K562 (cell line): Measurements from ENCODE around the gene DIRAS1. TPM values are rescaled to one million over a fixed set of nuclear protein-coding genes. Genes with fewer than 3 reads are reported as not detected.
A peak's percentile ranks its signal among the peaks of the same experiment; 100 is the strongest.

Source experiments
- CBX3 ChIP-seq, 2 experiments: IDR thresholded peaks; 1 replicate in 1 of 2; 2 replicates in 1 of 2; pipeline ENCODE4 v1.6.1; 2012; ENCODE audit warnings: inconsistent platforms in 2 of 2, low read length in 2 of 2, borderline replicate concordance in 1 of 2, control low read depth in 1 of 2
- CHCHD3 ChIP-seq: fragments of 250-450 bp; sonication (Bioruptor Pico); IDR thresholded peaks from 2 replicates; pipeline ENCODE4 v2.1.2; 2022; ENCODE audit warnings: mild to moderate bottlenecking
- GABPB1 ChIP-seq: sonication (generic); formaldehyde crosslinking; IDR thresholded peaks from 2 replicates; pipeline ENCODE4 v1.8.0; 2022; ENCODE audit warnings: mild to moderate bottlenecking, missing genetic modification reagents
- HNRNPK ChIP-seq: fragments of 200-400 bp; formaldehyde crosslinking; IDR thresholded peaks from one replicate; pipeline ENCODE4 v1.6.1; 2018; ENCODE audit warnings: mild to moderate bottlenecking, low read depth, low read length; ENCODE audit not compliant: poor library complexity, severe bottlenecking
- HSF4 ChIP-seq: fragments of 250-450 bp; sonication (Bioruptor Pico); IDR thresholded peaks from 2 replicates; pipeline ENCODE4 v2.1.2; 2022; ENCODE audit warnings: mild to moderate bottlenecking, moderate library complexity, borderline replicate concordance
- ILF3 ChIP-seq: fragments of 450-650 bp; IDR thresholded peaks from 2 replicates; pipeline ENCODE4 v1.6.1; 2018; ENCODE audit warnings: antibody characterized with exemption, mild to moderate bottlenecking, moderate library complexity, borderline replicate concordance
- KDM1A ChIP-seq, 2 experiments: fragments of 450-650 bp; IDR thresholded peaks; 2 replicates each; pipeline ENCODE4 v1.6.1; 2016; ENCODE audit warnings: mild to moderate bottlenecking in 2 of 2
- MBD2 ChIP-seq: sonication (generic); IDR thresholded peaks from 2 replicates; pipeline ENCODE4 v1.6.1; 2016; ENCODE audit warnings: low read depth, borderline replicate concordance
- MEF2D ChIP-seq: conservative IDR thresholded peaks from 2 replicates; pipeline ENCODE4 v1.6.1; 2016; ENCODE audit warnings: low read depth, missing genetic modification characterization, missing compliant biosample characterization
- NR3C1 ChIP-seq: sonication (generic); formaldehyde crosslinking; IDR thresholded peaks from 2 replicates; pipeline ENCODE4 v1.8.1; 2022; ENCODE audit warnings: missing genetic modification reagents
- NRF1 ChIP-seq, 2 experiments: fragments of 450-650 bp; IDR thresholded peaks in 1 of 2; conservative IDR thresholded peaks in 1 of 2; 2 replicates each; pipeline ENCODE4 v1.6.1; 2014; ENCODE audit warnings: mild to moderate bottlenecking in 2 of 2
- PRDM10 ChIP-seq: fragments of 450-650 bp; IDR thresholded peaks from 2 replicates; pipeline ENCODE4 v1.6.1; 2018; ENCODE audit not compliant: partially characterized antibody
- PTRF ChIP-seq: fragments of 450-650 bp; IDR thresholded peaks from 2 replicates; pipeline ENCODE4 v1.6.1; 2016; ENCODE audit warnings: mild to moderate bottlenecking, missing genetic modification characterization, missing compliant biosample characterization
- STAG1 ChIP-seq: sonication (generic); formaldehyde crosslinking; IDR thresholded peaks from 2 replicates; pipeline ENCODE4 v1.5.0; 2020; ENCODE audit warnings: missing genetic modification reagents, borderline replicate concordance
- XRCC4 ChIP-seq: IDR thresholded peaks from one replicate; pipeline ENCODE4 v1.6.1; 2011; ENCODE audit not compliant: insufficient read depth, insufficient read length; ENCODE audit errors: extremely low read depth
- ZFX ChIP-seq: sonication (generic); formaldehyde crosslinking; IDR thresholded peaks from 2 replicates; pipeline ENCODE4 v1.8.0; 2022; ENCODE audit warnings: mild to moderate bottlenecking, missing genetic modification reagents, moderate library complexity
- ZNF165 ChIP-seq: fragments of 250-450 bp; sonication (Bioruptor Pico); IDR thresholded peaks from 2 replicates; pipeline ENCODE4 v1.4.0; 2020; ENCODE audit warnings: borderline replicate concordance
- ZNF445 ChIP-seq: fragments of 250-450 bp; sonication (Bioruptor Pico); IDR thresholded peaks from 2 replicates; pipeline ENCODE4 v1.4.0; 2020; ENCODE audit warnings: low read depth, mild to moderate bottlenecking, moderate library complexity
- polyA plus RNA-seq, 8 experiments: library from polyadenylated mRNA; depleted of rRNA in 4 of 8; stranded (reverse) in 5 of 8; unstranded in 3 of 8; fragments of >200 nt; fragmentation: Nextera tagmentation in 2 of 8; fragmentation: Illumina TruSeq in 1 of 8; extraction: Ambion mirVana in 2 of 8; extraction: Trizol in 1 of 8; gene quantifications; 2 replicates each; pipeline versions ENCODE4 v1.2.1 to v1.2.3, GENCODE V29; 2011 to 2014; ENCODE audit warnings: inconsistent platforms in 1 of 8, missing spikeins in 1 of 8
- total RNA-seq, 7 experiments: library from RNA; depleted of rRNA in 6 of 7; stranded (reverse); fragments of >200 nt in 6 of 7; fragmentation: Illumina TruSeq in 2 of 7; extraction: Trizol in 2 of 7; gene quantifications; 2 replicates each; pipeline versions ENCODE4 v1.2.1 to v1.2.3, GENCODE V29; 2011 to 2021; ENCODE audit warnings: low replicate concordance in 1 of 7
- TF ChIP-seq, protein P1 (sequence below): IDR thresholded peaks from 3 replicates; pipeline ENCODE4 v1.6.1; 2011; ENCODE audit warnings: borderline replicate concordance, mild to moderate bottlenecking, moderate library complexity; ENCODE audit not compliant: insufficient read length; ENCODE audit errors: extremely low read depth
- TF ChIP-seq, protein P2 (sequence below), 2 experiments: fragments of 450-650 bp in 1 of 2; sonication (generic) in 1 of 2; formaldehyde crosslinking; conservative IDR thresholded peaks; 2 replicates each; pipeline versions ENCODE4 v1.4.0 to v1.8.1; 2020 to 2022; ENCODE audit warnings: mild to moderate bottlenecking in 1 of 2, missing genetic modification reagents in 1 of 2
- TF ChIP-seq, protein P3 (sequence below): conservative IDR thresholded peaks from 2 replicates; pipeline ENCODE4 v1.6.1; 2011; ENCODE audit warnings: low read depth, mild to moderate bottlenecking, low read length; ENCODE audit not compliant: control insufficient read depth

DIRAS1 gene
- total and polyA plus RNA-seq, 9 of the 15 experiments (the other 6 are each of a cell fraction or from before 2014, with no cell fraction given), result 0.11 to 12.0 (median 2.9) TPM

- TF ChIP-seq PRDM10 (no peak), STAG1 (peak; percentile 14; the same call in 1 of the 2 replicates), CBX3 (IDR thresholded peaks at IDR 0.05; ENCODE audit: borderline replicate concordance in 1 of 2, low read length in 2 of 2) (no peak), CHCHD3 (CRISPR knock-in tag) (no peak), ZFX (peak; percentile 23; the same call in 1 of the 2 replicates), HNRNPK (no peak), NR3C1 (CRISPR knock-in tag) (no peak), ILF3 (no peak), KDM1A (IDR thresholded peaks at IDR 0.05) (no peak), GABPB1 (no peak), NRF1 (conservative IDR thresholded peaks at IDR 0.05 in 1 of 2, IDR thresholded peaks at IDR 0.05 in 1 of 2) (peak in 1 of 2 experiments; percentile 9; a peak in 2 of 4 replicates), PTRF (tag) (no peak), ZNF165 (CRISPR knock-in tag) (no peak), MEF2D (peak; percentile 66), XRCC4 (no peak), ZNF445 (no peak), HSF4 (no peak), MBD2 (no peak)
- TF ChIP-seq, protein P1, sequence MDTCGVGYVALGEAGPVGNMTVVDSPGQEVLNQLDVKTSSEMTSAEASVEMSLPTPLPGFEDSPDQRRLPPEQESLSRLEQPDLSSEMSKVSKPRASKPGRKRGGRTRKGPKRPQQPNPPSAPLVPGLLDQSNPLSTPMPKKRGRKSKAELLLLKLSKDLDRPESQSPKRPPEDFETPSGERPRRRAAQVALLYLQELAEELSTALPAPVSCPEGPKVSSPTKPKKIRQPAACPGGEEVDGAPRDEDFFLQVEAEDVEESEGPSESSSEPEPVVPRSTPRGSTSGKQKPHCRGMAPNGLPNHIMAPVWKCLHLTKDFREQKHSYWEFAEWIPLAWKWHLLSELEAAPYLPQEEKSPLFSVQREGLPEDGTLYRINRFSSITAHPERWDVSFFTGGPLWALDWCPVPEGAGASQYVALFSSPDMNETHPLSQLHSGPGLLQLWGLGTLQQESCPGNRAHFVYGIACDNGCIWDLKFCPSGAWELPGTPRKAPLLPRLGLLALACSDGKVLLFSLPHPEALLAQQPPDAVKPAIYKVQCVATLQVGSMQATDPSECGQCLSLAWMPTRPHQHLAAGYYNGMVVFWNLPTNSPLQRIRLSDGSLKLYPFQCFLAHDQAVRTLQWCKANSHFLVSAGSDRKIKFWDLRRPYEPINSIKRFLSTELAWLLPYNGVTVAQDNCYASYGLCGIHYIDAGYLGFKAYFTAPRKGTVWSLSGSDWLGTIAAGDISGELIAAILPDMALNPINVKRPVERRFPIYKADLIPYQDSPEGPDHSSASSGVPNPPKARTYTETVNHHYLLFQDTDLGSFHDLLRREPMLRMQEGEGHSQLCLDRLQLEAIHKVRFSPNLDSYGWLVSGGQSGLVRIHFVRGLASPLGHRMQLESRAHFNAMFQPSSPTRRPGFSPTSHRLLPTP, result no peak
- TF ChIP-seq, protein P2, sequence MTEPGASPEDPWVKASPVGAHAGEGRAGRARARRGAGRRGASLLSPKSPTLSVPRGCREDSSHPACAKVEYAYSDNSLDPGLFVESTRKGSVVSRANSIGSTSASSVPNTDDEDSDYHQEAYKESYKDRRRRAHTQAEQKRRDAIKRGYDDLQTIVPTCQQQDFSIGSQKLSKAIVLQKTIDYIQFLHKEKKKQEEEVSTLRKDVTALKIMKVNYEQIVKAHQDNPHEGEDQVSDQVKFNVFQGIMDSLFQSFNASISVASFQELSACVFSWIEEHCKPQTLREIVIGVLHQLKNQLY (CRISPR knock-in tag; conservative IDR thresholded peaks at IDR 0.05), result no peak
- TF ChIP-seq, protein P3, sequence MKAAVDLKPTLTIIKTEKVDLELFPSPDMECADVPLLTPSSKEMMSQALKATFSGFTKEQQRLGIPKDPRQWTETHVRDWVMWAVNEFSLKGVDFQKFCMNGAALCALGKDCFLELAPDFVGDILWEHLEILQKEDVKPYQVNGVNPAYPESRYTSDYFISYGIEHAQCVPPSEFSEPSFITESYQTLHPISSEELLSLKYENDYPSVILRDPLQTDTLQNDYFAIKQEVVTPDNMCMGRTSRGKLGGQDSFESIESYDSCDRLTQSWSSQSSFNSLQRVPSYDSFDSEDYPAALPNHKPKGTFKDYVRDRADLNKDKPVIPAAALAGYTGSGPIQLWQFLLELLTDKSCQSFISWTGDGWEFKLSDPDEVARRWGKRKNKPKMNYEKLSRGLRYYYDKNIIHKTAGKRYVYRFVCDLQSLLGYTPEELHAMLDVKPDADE, result no peak
Measured at GRCh38 chr19:2723345-2723715, 2.2 kb upstream of the DIRAS1 start (continued).
